Fibroblast of mammary gland (primary cell): ENCODE results near the gene TOM1L2.

Experiments
- DNase-seq: peaks from one replicate; pipeline ENCODE4 v3.0.0-alpha.2; 2010; ENCODE audit warnings: low read depth
- H3K4me3 ChIP-seq: 2 replicates; pipeline ENCODE4 v1.5.1; 2011; ENCODE audit warnings: low read depth, mild to moderate bottlenecking, low read length, moderate library complexity; ENCODE audit not compliant: control insufficient read depth
- TF ChIP-seq, protein P1 (sequence below): conservative IDR thresholded peaks from 2 replicates; pipeline ENCODE4 v1.5.1; 2011; ENCODE audit warnings: low read depth, low read length, inconsistent platforms; ENCODE audit not compliant: control insufficient read depth, insufficient read depth

The TOM1L2 gene

DNA sequence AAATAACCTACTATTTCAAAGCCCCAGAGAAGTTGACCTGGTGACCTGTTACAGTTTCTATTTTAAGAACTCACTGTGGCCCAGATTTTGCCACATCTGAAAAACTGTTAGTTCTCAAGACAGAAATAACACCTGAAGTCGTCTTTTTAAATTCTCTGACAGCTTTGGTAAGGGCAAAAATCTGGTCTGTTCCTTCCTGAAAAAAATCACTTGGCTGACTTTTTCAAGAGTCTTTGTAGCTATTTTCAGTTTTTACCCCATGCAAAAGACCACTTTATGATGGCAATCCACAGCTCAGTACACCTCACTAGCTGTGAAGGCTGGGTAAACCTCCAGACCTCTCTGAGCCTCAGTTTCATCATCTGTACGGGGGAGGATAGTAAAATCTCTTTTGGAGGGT, 74.8 kb downstream of the TOM1L2 start:
- DNase-seq, result no peak
- H3K4me3 ChIP-seq, result no peak overlapping the region
- TF ChIP-seq, protein P1, sequence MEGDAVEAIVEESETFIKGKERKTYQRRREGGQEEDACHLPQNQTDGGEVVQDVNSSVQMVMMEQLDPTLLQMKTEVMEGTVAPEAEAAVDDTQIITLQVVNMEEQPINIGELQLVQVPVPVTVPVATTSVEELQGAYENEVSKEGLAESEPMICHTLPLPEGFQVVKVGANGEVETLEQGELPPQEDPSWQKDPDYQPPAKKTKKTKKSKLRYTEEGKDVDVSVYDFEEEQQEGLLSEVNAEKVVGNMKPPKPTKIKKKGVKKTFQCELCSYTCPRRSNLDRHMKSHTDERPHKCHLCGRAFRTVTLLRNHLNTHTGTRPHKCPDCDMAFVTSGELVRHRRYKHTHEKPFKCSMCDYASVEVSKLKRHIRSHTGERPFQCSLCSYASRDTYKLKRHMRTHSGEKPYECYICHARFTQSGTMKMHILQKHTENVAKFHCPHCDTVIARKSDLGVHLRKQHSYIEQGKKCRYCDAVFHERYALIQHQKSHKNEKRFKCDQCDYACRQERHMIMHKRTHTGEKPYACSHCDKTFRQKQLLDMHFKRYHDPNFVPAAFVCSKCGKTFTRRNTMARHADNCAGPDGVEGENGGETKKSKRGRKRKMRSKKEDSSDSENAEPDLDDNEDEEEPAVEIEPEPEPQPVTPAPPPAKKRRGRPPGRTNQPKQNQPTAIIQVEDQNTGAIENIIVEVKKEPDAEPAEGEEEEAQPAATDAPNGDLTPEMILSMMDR, result no peak

DNA sequence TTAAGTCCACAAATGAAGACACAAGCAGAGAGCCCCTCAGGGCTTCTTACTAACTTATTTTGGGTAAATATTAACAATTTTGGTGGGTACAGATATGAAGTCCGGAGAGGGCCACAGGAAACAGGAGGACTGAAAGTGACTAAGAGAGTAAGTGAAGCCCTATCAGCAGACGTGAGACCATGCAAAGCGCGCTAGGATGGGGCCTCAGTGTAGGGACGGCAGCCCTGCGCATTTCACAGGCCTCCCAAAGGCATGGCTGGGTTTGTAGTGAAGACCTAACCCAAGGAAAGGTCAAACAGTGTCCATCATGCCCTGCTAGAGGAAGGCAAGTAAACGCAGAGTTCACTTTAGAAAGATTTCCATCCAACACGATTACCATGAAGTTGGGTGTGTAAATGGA, 75.5 kb downstream of the TOM1L2 start:
- no peak for DNase-seq
- H3K4me3 ChIP-seq, result no peak overlapping the region
- TF ChIP-seq, protein P1, result no peak

DNA sequence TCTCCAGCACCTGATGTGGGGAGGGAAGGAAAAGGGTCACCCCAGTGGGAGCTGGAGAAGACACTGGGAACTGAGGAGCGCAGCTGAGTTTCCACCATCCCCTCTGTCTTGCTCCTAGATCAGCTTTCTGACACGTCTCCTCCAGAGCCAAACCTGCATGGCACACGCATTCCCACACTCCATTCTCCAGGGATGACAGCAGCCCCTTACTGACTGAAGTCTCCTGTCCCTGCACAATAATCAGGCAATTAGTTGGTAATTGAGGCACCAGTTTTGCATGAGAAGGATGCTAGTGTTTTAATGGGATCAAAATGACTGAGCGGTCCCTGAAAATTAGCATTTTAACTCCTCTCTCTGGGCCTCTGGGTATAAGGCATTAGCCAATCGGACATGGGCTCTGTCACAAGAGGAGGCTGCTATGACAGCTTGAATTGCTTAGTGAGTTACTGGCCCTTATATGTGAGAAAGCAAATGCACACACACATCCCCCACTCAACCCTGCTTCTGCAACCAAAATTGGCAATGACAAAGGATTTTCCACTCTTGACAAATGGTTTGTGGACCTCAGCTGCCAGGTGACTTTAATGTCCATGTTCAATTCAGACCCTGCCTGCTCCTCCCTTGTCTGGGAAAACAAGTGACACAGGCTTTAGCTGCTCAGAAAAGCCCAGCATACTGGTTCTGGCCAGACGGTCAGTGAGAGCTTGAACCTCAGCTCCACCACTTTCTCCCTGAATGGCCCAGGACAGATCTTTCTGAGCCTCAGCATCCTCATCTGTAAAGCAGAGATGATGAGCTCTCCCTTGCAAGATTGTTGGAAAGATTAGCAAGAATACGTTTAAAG, 78.2 kb downstream of the TOM1L2 start:
- DNase-seq, result no peak
- no peak overlapping the region for H3K4me3 ChIP-seq
- TF ChIP-seq, protein P1, result no peak

DNA sequence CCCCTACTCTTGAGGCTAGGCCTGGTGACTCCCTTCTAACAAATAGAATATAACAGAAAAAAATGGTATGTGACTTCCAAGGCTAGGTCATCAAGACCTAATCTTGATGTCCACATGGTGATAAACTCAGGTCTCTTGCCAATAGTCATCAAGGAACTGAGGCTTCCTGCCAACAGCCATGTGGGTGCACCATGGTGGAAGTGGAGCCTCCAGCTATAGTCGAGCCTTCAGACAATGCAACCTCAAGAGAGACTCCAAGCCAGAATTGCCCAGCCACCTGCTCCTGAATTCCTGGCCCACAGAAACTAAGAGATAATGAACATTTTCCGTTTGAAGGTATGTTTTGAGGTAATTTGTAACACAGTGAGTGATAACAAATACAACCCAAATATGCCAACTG, 79.5 kb downstream of the TOM1L2 start:
- no peak for DNase-seq
- no peak overlapping the region for H3K4me3 ChIP-seq
- TF ChIP-seq, protein P1, result no peak

DNA sequence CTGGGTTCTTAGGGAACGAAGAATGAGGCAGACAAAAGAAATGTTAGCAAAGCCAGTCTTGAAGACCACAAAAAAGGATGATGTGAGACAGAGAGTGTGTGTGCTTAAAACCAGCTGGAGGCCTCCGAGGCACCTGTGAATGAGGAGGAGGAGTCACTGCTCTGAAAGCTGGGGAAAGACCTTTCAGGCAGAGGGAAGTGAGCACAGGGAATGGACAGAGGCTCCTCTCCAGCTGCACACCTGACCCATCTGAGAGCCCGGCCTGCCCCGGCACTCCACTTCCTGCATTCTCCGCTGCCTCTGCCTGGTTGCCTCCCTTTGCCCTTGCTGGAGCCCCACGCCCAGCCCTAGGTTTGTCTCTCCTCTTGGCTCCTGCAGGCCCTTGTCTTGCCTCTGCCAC, 80.2 kb downstream of the TOM1L2 start:
- TF ChIP-seq, protein P1, result no peak
- H3K4me3 ChIP-seq, result no peak overlapping the region
- no peak for DNase-seq

GRCh38 chr17:17890773-17891759, 81.1 kb downstream of the TOM1L2 start:
- H3K4me3 ChIP-seq, result no peak overlapping the region
- TF ChIP-seq, protein P1, result peak; percentile 88
- peak; percentile 73 for DNase-seq
